Fibroblast of skin of left biceps (primary cell): ENCODE measurements around the gene SIL1.

ENCODE experiments used
- DNase-seq, 2 experiments: peaks; one replicate each; pipeline ENCODE4 v3.0.0-alpha.2; 2013; ENCODE audit warnings: low read depth in 2 of 2

The SIL1 gene

DNA sequence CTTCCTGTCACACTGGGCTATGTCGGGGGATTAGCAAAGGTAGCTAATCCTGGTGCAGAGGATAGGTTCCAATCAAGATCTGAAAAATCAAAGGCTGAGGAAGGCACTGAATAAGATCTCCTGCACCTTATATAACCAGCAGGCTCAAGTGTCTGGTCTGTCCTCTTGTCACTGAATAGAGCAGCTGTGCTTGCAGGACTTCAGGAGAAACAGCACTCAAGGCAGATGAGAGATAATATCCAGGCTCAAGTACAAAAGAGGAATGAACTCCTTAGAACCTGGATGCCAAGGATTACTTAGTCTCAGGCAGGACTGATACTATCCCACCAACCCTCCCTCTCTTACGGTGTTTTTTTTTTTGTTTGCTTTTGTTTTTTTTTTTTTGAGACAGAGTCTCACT lies 214.2 kb downstream of the SIL1 start:
- DNase-seq, result no peak

DNA sequence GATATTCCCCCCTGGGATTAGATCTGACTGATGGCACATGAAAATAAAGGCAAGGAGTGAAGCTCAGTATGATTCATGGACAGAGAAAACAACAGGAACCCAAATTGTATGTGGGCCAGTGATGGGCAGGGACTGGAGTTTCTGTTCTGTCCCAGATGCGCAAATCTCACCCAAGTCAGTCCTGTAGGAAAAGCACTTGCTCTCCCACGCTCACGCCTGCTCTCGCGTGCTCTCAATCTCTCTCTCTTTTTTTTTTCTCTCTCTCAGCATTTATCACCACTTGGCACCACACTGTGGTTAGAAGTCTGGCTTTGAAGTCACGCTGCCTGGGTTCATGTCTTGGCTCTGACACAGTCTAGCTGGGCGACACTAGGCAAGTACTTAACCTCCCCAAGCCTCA lies 216.6 kb downstream of the SIL1 start:
- no peak for DNase-seq

DNA sequence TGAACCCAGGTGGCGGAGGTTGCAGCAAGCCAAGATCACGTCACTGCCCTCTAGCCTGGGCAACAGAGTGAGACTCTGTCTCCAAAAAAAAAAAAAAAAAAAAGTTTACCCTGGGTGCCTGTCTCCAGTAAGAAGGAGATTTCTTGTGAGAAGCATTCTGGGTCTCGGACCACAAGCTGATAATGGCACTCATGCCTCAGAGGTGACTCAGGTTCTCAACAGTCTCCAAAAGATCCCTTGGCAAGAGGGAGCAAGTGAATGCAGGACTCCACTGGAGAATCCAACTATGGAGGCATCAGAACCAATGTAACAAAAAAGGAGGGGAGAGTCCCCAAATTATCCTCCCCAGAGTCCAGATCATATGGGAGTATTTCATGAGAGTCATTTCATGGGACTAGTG lies 217.0 kb downstream of the SIL1 start:
- DNase-seq, result no peak

DNA sequence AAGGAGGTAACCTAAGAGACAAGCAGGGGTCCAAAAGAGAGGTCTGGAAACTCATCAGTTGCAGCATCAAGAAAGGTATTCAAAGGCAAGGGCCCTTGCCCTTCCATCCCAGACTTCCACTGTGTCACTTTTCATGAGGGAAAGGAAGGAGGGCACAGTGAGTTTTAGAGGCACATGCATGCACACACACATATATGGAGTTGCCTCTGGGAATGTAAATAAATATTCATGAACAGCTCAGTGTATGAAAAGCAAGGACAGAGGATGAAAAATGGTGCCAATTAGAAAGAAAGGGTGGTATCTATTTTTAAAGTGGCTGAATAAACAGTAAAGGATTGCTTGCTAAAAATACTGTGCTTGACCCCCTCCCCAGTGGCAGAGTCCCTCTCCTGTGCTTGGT lies 217.7 kb downstream of the SIL1 start:
- no peak for DNase-seq

DNA sequence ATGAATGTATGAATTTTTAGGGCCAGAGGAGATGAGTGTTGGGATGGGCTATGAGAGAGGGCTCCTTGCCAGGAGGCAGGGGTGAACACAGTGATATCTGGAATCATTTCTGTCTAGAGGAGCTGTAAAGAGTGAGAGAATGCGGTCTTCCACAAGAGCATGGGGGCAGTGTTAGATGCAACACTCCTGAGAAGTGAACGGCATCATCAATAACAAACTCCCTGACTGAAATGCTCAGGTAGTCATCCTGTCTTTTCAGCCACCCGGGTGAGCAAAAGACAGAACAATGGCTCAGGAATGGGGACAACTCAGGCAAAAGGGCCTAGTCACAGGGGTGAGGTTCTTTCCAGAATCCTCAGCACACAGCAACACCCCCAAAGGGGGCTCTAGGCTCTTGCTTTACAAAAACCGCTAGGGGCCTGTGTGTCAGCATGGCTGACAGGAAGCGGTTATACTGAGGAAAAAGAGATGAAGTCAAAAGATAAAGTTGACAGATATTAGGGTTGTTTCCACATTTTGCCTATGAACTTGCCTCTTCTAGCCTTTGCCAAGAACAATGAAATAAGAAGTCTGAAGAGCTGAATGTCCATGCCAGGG lies 218.4 kb downstream of the SIL1 start:
- DNase-seq, result no peak

DNA sequence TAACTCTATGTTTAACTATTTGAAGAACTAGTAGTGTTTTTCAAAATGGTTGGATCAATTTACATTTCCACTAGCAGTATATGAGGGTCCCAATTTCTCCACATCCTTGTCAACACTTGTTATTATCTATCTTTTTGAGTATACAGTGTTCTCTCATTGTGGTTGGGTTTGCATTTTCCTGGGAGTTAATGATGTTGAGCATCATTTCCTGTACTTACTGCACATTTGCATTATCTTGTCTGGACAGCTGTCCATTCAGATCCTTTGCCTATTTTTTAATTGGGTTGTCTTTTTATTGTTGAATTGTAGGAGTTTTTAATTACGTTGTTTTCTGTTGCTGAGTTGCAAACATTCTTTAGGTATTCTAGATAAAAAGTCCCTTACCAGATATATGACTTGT lies 219.6 kb downstream of the SIL1 start:
- DNase-seq, result no peak

DNA sequence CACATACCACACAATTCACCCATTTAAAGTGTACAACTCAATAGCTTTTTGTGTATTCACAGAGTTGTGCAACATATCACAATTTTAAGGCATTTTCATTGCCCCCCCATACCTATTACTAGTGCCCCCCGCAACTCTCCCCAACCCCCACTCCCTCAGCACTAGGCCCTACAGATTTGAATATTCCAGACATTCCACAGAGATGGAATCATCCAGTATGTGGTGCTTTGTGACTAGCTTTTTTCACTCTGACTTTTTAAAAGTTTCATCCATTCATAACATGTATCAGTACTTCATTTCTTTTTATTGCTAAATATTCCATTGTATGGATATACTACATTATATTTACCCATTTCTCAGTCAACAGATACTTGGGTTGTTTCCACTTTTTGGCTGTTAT lies 220.1 kb downstream of the SIL1 start:
- peak in 1 of 2 experiments; percentile 17 for DNase-seq

DNA sequence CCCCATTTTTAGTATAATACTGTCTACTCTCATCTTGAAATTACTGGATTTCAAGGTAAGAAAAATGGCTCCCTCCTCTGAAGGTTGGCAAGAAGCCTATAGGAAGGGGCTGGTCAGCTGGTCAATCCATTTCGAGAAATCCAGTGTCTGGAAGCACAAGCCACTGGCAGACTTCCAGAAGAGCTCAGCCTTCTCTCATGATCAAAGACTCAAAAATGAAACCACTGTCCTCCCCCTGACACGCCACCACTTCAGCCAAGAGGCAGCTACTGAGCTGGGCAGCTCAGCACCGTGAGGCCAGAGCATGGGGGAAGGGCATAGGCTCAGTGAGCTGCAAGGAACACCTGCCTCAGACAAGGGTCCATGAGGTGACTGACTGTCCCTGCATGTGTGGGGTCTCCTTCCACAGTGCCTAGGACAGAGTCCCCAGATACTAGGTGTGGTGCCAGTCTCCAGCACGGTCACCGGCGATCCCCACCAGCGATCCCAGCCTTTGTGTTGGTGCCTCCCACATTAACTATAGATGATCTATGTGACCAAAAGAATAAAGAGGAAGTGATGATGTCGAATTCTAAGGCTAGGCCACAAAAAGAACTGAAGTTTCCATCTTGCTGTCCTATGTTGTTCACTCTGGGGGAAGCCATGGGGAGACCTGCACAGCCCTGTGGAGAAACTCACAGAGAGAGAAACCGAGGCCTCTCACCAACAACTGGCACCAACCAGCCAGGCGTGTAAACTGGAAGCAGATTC lies 222.9 kb downstream of the SIL1 start:
- no peak for DNase-seq

DNA sequence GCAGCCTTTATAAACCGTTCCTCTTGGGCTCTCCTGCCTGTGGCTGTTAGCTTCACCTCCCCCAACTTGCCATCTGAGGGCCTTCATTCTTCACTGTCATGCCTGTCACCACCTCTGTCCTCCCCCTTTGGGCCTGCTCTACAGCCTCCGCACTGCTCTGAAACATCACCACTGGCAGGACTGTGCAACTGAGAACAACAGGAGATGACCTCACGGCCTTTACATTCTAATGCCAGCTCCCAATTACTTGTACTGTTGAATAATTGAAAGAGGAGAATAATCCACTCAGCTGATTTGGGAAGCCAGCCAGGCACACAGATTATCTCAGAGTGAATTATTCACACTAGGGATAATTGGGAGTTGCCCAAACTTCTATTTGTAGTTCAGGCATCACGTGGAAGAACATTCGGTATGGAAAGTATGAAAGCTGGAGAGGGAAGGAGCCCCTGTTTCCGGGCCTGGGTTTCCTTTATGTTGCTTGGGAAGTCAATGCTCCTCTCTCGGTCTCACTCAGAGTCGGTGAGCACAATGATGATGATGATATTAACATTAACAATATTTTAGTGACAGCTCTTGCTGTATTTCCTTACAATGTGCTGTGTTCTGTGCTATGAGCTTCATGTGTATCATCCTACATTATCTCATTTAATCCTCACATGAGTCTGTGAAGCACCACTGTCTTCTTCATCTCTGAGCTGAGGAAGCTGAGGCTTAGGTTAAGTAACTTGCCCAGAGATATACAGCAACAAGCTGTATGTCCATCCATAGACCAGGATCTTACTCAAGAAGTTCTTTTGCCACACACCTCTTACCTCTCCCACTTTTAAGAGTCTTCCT lies 223.7 kb downstream of the SIL1 start:
- DNase-seq, result peak; percentile 47 to 59

DNA sequence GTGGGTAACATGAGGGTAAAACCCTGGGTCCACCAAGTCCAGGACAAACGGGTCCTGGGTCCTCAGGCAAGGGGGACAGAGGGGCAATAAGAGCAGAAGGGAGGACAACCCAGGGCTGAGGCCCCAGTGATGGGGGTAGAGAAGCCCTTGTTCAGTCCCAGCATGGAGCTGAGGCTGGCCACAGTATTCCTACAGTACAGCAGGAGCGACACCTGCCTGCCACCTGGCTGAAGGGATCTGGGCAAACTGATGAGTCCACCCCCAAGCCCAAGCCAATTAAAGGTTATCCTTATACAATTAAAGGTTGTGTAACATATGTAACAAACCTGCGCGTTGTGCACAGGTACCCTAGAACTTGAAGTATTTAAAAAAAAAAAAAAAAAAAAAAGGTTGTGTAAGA lies 225.3 kb downstream of the SIL1 start:
- no peak for DNase-seq

DNA sequence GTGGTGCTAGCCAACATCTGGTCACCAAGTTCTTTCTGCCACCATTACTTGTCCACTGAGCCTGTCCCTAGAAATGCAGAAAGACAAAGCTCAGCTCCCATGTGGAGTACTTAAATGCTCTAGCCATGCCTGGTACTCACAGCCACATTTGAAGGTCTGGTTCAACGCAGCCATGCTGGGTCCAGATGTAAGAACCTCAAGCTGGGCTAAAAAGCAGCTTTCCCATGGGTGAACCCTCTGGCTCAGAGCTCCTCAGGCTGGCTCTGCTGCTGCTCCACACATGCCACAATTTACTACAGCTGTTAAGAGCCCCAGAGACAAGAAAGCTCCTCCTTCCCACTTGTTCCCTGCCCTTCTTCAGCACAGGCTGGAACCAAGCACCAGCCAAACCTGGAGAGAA lies 225.9 kb downstream of the SIL1 start:
- DNase-seq, result no peak

DNA sequence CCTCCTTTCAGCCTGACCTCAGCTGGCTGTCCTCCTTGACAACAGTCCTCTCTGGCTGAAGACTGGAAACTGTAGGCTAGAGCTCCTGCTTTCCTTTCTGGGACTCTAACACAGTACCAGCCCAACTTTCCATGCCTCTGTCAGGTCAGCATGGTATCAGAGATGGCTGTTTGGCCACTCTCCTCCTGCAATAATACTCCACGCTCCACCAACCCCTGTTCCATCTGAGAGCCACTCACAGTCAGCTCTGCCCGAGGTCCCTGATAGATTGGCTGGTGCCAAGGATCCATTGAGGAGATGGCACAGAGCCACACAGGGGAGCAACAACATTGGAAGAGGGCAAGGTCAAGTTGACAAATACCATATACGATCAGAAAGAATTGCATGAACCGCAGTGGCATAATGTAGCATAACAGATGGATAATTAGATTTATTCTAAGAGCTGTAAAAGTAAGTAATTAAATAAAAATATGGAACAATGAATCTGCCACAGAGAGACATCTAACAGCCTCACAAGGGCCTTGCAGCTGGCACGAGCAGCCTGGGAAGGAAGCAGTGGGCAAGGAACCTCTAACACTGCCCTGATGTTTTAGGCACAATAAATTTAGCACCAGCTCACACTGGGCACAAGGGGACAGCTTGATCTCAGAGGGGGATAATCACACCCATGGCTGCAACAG lies 228.7 kb downstream of the SIL1 start:
- DNase-seq, result no peak

DNA sequence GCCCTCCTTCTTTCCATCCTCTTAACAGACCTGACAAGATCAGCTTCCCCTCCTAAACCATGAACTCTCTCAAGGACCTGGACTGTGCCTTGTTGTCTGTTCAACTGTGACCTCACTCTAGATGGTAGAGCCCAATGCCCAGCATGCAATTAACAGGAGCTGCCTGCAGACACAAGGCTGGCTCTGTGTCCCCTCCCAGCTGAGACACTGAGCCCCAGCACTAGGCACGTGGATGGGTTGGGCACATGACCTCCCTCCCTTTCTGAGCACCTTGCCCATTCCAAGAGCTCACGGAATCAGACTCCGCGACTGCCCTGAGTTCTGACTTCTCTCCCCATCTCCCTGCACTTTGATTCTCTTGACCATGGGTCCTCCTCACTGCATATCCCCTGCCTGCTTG lies 229.6 kb downstream of the SIL1 start:
- no peak for DNase-seq

DNA sequence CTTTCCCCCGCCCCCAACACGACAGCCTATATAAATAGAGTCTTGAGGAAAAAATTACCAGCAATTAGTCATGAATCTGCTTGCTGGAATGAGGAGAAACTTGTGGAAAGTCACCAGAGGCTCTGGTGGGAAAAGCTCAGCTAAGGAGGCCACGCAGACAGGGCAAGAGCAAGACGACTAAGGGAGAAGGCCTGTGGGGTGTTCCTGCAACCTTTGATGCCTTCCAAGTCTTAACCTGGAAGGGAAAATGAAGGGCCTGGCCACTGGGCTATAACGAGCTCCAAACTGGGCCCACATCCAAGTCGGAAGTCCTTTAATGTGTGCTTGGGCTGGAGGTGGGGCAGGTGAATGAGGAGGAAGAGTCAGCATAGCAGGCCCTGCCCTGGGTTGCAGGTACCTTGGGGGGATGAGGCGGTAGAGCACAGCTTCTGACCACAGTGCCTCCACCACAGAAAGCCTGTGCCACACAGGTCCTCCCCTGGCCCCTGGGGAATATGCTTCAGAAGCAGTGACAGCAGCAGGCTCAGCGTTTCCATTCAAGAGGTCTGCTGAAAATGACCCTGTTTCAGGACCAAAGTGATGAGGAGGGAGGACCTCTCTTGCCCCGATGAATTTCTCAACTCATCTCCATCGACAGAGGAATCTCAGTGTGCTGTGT lies 230.2 kb downstream of the SIL1 start:
- no peak for DNase-seq

DNA sequence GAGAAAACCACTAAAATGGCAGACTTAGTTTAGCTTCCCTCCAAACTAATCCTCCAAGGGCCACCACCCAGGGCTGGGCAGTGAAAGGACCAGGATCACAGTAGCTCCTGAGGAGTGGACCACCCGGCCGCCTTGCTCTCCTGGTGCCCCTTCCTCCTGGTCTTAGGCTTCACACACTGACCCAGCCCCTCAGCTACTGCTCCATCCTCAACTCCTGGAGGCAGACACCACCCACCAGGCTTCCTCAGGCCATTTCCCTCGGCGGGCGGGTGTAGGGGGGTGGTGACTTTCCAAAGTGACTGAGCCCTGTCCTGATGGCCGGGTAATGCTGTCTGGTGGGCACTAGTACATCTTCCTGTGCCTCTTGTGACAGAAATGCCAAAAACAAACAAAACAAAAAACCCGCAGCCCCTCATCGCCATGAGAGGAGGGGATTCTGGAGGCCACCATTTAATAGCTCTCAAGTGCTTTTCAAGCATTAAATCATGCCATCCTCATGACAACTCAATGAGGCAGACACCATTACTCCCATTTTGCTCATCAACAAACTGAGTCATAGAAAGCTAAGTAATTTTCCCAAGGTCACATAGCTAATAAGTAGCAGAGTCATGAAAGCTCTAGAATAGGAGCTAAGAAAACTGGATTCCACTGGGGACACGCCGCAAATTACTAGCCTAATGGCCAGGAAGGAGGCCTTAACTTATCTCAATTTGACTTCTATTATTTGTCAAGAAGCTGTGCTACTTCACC lies 231.8 kb downstream of the SIL1 start:
- no peak for DNase-seq

DNA sequence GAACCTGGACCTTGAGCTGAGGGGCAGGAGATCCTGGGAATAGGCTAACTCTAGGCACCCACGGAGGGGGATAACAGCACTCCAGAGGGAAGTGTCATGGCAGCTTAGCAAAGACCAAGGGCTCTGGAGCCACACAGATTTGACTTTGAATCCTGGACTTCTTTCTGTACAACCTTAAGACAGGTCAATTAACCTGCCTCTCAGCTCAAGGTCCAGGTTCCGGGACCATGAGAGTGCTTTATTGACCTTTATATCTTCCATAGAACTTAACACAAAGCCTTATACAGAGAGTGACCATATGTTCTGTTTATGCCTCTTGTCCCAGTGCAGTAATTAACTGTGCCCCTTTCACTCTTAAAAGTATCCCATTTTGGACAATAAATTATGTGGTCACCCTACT lies 232.5 kb downstream of the SIL1 start:
- DNase-seq, result no peak

DNA sequence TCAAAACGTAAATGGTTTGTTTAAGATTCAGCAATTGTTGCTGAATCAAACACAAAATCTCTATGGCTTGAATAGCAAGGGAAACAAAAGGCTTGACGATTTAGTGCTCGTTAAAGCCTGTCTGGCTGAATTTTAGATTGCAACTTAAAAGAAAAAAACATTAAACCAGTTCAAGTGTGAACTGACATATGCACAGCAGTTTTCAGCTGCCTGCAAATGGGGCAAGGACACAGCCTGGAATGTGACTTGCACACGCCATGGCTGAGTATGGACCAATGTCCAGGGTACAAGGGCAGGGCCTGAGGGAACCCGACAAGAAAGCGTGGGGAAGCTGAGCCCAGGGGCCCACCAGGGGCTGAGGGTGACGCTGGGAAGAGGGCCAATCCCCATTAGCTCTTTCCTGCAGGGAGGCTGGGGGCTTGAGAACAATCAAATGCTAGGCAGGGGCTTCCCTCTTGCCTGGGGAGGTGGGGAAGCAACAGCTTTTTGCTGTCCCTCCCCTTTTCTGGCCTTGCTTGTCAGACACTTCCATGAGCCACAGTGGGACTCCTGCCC lies 233.4 kb downstream of the SIL1 start:
- DNase-seq, result no peak

DNA sequence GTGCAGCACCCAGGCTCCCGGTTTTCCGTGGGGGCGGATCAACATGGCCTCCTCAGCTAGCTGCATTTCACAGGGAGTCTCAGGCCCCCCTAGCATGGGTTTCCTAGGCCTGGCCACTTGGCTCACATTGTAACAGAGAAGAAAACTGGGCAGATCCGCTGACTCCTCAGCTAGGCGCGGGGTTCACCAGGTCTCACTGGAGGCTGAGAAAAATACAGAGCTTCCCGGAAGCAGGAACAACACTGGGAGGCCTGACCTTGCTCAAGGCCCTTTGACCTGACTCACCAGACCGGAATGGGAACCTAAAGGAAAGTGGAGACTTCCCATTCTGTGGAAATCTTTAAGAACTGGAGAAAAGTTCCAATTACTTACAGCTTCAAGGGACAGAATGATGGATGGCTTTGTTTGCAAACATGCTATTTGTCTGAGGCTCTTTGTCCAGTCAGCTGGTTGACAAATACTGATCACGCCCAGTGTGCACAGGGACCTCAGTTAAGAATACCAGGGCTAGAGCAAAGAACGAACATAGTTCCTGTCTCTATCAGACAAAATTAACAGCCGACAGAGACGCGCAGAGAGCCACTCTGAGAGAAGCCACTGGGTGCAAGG lies 234.3 kb downstream of the SIL1 start:
- no peak for DNase-seq

DNA sequence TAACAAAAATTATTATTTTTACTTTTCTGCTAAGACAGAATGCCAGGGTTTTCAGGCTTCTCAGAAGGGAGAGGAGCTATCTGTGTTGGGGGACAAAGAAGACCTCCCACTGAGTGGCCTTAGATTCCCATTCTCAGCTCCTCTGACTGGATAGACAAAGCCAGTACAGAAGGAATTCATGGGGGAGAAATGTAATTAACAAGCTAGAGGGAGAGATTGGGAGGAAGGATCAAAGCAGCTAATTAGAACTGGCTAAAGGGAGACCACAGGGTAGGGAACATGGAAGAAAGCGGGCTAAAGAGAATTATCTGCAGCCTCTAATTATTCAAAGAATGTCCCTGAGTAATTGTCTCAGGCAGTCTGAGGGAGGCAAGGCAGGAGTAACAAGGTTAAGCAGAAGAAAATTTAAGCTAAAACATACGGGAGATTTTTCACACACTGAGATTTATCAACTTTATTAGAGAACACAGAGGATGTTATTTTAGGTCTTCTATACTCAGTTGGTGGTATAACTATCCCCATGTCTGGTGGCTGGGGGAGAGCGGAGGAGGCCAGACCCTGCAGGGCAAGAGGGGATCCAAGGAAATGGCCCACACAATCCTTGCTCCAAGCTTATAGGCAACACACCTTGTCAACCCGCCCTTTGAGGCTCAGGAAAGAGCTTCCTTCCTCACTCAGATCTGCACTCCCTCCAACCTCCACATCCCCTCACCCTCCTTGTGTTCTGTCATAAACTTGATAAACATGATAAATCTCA lies 235.4 kb downstream of the SIL1 start:
- DNase-seq, result no peak

DNA sequence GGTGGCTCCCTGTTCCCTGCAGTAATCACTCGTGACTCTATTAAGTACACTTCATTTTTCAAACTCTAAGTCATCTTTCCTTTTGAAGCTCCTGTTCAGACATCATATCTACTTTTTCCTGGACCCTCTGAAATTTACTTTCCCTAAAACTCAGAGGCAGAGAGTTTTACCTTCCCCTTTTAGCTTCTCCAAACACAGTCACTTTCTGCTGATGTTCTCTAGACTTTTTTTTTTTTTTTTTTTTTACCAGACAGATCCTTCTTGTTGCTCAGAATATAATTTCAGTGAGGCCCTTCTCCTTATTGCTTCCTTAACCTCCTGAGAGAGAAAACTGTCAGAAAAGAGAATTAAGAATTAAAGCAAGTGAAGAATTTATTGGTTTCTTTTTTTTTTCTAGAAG lies 236.4 kb downstream of the SIL1 start:
- no peak for DNase-seq
